ENCODE measurements around the gene SEPTIN5.

SEPTIN5 gene

DNA sequence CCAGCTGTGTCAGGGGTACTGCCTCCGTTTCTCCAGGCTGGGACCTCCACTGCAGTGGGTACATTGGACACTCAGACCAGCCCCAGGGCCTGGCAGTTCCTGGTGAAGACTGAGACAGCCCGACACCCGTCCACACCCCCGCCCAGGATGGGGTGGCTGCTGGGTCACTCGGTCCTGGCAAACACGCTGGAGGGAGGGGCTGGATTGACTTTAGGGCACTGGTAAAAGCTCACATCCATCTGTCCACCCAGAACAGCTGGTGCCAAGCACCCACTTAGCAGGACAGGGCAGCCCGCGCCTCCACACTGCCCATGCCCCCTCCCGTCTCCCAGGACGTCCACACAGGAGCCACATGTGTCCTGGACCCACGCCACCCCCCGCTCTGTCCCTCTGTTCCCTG, 35.6 kb downstream of the SEPTIN5 start:
- DNase-seq (ENCODE audit: low read depth) = no peak

DNA sequence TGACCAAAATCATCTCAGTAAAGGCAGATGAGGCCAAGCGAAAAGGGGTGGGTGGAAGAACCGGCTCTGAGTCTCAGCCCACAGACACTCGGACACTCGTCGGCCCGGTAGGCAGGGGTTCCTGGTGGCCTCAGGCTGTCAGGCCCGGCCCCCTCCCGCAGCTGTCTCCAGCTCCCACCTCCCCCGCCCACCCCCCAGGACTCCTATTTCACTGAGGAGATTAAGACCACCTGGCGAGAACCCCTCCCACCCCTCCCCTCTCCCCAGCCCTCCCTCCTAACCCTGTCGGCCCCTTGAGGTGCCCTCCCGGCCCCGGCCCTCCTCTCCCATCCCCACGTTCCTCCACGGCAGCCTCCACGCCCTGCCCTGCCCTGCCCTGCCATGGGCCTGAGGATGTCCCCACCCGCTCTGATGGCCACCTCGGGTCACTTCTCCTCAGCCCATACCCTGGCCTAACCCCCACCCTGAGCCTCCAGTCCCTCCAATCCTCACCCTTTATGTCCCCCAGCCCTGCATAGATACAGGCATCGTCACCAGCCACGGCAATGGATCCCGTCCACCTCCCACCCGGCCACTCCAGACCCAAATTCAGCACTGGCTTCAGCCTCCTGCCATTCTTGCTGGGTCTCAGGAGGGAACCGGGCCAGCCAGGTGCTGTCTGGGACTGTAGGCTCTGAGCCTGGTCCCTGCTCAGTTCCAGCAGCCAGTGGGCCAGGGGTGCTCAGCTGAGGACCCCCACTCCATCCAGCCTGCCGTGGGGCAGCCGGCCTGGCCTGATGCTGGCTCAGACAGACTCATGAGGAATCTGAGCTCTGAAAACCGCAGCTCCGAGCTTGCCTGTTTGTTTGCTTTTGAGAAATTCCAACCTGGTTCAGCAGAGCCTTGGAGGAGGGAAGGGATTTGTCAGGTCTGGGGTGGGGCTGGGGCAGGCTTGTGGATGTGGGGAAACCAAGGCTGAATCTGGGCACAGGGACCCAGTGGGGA, 36.5 kb downstream of the SEPTIN5 start:
- DNase-seq (ENCODE audit: low read depth) = no peak

DNA sequence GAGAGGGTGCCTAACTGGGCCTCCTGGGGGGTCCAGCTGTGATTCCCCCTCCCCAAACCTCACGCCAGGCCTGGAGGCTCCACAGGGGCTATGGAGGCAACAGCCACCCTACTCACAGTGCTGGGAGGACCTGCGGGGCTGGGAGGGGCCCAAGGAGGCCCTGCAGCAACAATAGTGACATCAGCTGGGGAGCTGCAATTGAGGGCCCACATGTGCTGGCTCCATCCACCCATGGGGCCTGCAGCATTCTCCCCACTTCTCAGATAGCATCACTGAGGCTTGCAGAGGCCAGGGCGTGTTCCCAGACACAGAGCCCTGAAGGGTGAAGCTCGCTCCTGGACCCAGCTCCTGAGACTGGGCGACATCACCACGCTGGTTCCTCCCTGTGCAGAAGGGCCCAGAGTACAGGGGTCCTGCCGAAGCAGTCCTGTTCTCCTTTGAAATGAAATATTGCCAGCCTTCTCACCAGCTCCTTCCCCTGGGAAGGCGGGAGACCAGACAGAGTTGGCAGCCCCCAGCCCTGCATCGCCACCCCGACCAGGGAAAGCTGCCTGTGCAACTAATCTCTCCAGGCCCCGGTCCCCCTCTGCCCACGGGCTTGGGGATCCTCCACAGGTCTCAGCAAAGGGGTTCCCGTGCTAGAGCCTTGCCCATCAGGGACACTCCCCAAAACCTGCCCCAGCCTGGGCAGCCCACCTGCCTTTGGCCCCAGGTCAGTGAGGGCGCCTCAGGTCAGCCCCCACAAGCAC, 37.4 kb downstream of the SEPTIN5 start:
- no peak for DNase-seq (ENCODE audit: low read depth)

DNA sequence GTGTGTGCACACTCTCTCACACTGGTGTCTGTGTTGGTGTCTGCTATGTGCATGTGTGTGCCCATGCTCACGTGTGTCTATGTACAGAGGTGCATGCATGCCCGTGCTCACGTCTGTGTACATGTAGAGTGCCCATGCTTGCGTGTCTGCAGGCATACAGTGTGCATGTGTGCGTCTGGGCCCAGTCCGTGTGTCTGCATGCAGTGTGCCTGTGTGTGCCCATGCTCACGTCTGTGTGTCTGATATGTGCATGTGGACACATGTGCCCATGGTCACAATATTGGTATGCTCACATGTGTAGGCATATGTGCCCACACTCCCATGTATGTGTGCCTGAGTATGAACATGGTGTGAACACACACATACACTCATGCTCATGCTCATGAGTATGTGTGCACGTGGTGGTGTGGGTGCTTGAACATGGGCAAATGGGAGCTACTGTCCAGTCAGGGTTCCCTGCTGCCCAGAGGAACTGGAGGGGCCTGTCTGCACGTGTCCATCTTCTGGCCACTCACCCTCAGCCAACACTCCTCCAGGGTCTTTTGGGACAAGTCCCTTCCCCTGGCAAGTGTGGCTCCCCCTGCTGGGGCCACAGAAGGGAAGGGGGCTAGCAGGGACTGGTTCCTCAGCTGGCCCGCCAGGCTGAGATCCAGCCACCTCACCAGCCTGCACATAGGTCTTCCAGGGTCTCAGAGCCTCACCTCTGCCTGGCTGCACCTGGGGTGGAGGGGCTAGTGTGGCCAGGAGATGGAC, 39.0 kb downstream of the SEPTIN5 start:
- DNase-seq (ENCODE audit: low read depth) = no peak

DNA sequence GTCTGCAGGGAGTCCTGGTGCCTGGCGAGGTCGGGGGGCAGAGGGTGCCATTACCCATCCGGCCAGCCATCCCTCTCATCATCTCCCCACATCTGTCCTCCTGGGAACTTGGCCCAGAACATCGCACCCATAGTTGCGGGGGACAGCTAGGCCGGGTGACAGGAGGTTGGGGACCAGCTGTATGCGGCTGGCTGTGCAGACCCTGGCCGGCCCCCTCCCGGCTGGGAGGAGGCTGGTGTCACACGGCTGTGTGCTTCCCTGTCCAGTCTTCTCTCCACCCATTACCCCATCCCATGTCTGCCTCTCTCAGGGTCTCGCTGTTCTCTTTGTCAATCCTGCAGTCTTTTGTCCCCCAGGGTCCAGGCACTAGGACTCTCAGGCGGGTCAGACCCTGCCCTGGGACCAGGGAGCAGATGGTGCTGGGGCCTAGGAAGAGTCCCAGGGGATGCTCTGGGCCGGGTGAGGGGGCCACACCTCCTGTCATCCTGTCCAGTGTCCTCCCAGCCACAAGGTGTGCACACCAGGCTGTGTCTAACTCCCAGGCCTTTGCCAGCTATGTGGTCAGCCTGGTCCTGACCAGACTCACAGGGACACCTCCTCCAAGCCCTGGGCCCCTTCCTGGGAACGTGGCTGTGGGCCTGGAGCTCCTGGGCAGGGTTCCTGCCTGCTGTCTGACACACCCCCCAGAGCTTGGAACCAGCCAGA, 39.8 kb downstream of the SEPTIN5 start:
- DNase-seq (ENCODE audit: low read depth) = no peak

GRCh38 chr22:19754701-19755144, 40.4 kb downstream of the SEPTIN5 start:
- DNase-seq (ENCODE audit: low read depth) = no peak

DNA sequence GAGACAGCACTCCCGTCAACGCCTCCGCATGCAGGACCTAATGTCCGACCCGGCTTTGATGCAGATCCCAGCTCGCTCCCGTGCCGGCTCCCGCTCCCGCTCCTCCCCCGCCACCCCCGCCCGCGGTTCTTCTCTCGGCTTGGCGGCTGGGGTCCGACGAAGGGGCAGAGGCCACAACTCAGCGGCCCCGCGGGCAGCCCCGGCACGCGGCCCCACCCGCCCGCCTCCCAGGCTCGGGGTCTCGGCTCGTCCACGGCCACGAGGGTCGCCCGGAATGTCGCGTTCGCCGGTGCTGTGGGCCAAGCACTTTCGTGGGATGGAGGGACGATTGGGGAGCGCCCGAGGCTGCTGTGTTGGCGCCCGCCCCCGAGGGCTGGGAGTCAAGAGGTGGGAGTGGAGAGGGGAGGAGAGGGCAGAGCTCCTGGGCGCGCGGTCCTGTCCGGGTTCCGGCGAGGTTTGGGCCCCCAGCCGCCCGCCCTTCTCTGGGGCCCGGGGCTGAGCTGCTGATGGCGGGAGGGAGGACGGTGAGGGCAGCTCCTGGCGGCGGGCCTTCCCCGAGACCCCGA, 40.9 kb downstream of the SEPTIN5 start:
- no peak for DNase-seq (ENCODE audit: low read depth)

DNA sequence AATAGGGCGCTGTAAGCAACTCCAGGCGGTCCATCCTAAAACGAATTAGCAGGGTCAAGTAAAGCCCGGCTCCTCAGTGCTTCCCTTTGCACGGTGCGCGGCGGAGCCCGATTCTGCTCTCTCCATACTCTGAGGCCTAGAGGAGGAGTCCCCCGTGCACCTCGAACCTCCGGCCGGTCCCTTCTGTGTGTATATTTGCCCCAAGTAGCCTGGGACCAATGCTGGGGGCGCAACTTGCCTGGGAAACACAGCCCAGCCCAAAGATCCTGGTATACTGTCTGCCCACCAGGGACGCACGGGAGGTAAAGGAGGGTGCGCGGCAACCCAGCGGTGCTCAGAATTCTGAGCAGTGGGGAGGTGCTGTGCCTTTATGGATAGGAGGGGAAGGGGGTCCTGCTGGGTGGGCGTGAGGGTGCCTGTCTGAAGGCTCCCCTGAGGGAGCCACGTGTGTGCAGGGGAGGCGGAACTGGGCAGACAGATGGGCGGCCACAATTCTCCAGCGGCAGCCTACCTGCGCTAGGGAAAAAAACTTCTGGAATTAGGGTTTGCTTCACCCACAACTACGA, 41.5 kb downstream of the SEPTIN5 start:
- DNase-seq (ENCODE audit: low read depth) = no peak

DNA sequence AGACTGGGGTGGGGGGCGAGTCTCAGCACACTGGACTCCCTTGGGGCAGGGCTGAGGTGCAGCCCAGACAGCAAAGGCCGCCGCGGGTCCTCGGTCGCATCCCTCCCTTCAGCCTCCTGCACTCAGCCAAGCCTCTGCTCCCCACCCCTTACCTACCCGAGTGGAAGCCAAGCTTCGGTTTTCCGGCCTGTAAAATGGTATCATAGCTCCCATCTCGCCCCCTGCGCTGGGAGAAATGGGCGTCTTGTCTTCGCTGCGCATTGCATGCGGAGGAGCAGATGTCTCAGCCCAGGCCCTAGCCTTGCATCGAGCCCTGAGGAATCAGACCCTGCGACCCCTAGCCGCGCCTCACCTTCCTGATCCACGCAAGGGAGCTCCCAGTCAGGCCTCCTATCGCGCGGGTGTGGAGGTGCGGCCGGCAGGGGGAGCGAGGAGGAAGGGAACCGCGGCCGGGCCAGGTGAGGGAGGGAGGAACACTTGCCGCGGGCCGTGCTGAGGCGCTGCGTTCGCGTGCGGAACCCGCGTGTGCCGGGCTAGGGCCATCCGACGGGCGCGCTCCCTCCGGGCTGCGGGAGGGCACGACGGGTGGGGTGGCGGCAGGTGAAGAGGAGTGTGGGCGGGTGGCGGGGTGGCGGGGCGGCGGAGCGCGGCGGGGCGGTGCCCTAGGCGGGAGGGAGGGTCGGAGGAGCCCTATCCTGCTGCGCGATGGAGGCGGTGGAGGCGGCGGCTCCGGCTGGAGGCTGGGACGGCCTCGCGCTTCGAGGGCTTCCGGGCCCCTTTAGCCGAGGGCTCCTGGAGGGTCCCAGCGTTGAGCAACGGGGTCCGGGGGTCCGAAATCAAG, 42.2 kb downstream of the SEPTIN5 start:
- DNase-seq (ENCODE audit: low read depth) = peak; percentile 28

DNA sequence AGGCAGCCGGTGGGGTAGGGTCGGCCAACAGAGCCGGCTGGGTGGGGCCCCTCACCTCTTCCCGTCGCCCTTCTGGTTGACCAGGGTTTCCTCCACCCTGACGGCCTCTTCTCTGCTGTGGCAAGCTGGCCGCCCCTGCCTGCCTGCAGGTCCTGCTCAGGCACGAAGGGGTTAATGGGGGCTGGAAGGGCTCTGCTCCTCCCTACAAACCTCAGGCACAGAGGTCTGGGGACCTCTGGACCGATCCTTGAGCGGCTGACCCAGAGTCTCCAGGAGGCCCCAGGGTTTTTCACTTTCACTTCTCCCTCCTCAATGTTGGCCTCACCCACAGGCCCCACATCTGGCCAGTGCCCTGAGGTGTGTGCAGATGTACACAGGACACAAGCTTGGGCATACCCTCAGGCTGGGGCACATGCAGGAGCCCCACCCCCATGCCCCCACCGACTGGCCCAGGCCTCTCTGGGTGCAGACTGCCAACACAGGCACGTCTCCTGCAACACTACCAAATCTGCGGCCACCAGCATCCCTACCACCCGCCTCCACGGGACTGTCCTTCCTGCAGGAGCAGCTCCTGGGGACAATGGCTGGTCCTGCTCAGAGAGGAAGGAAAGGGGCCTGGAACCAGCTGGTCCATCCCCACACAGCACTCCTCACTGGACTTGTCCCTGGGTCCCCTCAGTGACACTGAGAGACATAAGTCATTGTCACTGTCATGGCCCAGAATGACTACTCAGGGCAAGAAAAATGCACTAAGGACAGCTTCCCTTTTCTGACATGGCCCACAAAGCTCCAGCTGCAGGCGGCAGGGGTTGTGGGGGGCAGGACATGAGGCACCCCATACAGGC, 43.1 kb downstream of the SEPTIN5 start:
- no peak for DNase-seq (ENCODE audit: low read depth)

DNA sequence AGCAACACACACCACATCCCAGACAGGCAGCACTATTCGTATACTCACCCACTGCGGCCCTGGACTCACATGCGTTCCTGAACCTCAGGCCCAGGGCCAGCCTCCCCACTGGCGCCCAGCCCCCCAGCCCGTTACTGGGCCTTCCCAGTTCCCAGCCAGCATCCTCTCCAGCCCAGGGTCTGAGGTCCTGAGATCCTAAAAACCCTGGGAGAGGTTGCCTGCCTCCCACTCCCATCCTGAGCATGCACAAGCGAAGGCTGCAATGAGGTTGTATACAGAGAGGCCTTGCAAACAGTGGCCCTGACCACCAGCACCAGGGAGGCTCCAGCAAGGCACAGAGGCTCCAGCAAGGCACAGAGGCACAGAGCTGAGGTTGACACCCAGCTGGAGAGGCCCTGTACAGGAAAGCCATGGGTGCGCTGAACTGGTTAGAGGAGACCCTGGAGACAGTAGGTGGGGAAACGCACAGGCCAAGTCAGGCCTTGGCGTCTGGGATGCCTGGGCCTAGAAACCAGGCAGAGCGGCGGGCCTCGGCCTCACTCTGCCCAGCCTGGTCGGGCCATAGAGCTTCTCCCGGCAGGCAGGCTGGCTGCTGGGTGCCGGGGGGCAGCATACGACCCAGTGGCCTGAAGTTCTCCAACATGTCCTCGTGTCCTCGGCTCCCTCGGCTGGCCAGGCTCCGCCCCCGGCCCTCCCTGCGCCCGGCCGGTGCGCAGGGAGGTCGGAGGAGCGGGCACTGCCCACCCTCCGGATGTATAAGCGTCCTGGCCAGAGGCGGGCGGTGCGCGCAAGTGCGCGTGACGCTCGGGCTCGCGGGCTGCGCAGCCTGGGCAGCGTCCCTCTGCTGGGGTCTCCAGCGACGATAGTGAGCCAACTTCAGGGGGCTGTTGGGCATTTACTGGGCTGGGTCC, 43.9 kb downstream of the SEPTIN5 start:
- no peak for DNase-seq (ENCODE audit: low read depth)

GRCh38 chr22:19758896-19759426, 44.7 kb downstream of the SEPTIN5 start:
- no peak for DNase-seq (ENCODE audit: low read depth)

- no peak for DNase-seq (ENCODE audit: low read depth)
These were observed 45.2 kb downstream of the SEPTIN5 start for GRCh38 chr22:19759427-19760057.

DNA sequence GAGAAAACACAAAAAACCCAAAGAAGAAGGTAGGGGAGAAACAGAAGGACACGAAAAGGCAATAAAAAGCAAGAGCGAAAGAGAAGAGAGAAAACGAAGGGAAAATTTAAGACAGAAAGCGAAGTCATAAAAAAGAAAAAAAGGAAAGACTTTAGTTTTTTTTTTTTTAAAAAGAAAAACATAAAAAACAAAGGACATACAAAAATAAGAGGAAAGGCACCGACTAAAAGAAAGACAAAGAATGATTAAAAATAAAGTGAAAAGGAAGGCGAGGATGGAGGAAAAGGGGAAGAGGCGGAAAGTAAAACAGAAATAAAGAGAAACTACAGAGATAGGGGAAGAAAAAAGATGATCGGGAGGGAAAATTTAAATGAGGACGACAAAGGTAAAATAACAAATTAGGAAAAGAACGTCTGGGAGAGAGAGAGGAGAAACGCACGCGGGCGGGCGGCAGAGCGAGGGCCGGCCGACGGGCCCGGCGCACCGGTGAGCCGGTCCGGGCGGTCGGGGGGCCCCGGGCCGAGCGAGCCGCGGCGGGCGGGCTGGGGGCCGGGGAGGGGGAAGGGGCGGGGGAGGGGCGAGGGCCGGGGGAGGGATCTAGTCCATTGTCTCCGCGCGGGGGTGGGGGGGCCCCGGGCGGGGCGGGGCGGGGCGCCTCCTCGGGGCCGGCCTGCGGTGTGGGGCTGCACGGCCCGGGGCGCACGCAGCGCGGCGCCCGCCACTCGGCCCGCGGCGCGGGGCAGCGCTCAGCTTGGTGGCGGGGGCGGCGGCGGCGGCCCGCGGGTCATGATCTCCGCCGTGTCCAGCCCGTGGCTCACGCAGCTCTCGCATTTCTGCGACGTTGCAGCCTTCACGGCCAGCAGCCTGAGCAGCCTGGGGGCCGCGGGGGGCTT, 46.0 kb downstream of the SEPTIN5 start, which contains the start of gene TBX1:
TBX1 (plus strand) TSS at position 721 of the 893 bp plus-strand sequence; CDS start at position 787, 66 bp downstream.
- DNase-seq (ENCODE audit: low read depth) = no peak

DNA sequence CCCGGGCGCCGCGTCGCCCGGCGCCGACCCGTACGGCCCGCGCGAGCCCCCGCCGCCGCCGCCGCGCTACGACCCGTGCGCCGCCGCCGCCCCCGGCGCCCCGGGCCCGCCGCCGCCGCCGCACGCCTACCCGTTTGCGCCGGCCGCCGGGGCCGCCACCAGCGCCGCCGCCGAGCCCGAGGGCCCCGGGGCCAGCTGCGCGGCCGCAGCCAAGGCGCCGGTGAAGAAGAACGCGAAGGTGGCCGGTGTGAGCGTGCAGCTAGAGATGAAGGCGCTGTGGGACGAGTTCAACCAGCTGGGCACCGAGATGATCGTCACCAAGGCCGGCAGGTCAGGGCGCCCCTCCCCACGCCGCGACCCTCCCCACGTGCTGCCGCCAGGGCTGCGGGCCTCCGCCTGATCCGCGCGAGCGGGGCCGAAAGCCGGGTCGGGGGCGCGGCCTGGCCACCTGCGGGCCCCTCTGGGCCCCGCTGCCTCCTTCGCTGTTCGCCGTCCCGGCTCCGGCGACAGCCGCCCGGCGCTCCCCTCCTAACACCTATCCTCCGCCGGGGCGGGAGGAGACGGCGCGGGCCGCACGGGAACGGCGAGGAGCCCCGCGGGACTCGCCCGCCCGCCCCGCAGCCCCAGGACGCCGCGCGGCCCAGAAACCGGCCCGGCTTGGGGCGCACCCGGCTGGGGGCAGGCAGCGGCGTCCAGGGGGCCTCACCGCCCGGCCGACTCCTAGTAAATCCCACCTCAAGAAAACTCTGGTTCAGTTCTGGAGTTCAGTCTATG, 46.8 kb downstream of the SEPTIN5 start:
- DNase-seq (ENCODE audit: low read depth) = no peak
